RWPE1 (cell line): ENCODE measurements around the gene FAM117B.
"Not testable (repeated sequence)": the region's sequence is repeated elsewhere in the genome, so short reads cannot be mapped to it uniquely, and the experiment has no call there.

Source experiments
- CTCF ChIA-PET: fragments of 350-600 bp; sonication (Branson Sonifier 250); formaldehyde crosslinking; extraction: SDS; loops from one replicate; lab custom pipeline; 2021; lab: Yijun Ruan, JAX
- POLR2A ChIA-PET: fragments of 400-600 bp; formaldehyde crosslinking; extraction: SDS; loops from one replicate; lab custom pipeline; 2020; ENCODE audit warnings: antibody characterized with exemption; ENCODE audit not compliant: low non-redundant PET; lab: Yijun Ruan, JAX
- DNase-seq: peaks from one replicate; pipeline ENCODE4 v3.0.0; 2012; ENCODE audit warnings: low spot score
- H3K27ac ChIP-seq: fragments of 450-650 bp; 2 replicates; pipeline ENCODE4 v1.5.1; 2017
- CTCF ChIP-seq: fragments of 450-650 bp; conservative IDR thresholded peaks from 2 replicates; pipeline ENCODE4 v1.5.1; 2017; ENCODE audit warnings: low read depth, mild to moderate bottlenecking

The FAM117B gene

GRCh38 chr2:202700075-202700901, 65.5 kb downstream of the FAM117B start:
- ChIA-PET POLR2A (no interaction called here), CTCF (interaction anchor here (0.6 to 0.7 kb wide), 3 partner anchors 11 to 180 kb away, joined by 4 to 5 read pairs (median 5); no protein-coding TSS in a partner anchor)

GRCh38 chr2:202703091-202703490, 68.3 kb downstream of the FAM117B start:
- no peak overlapping the region for H3K27ac ChIP-seq
- no peak for DNase-seq
- ChIA-PET POLR2A (no interaction called here), CTCF (interaction anchor here (0.7 to 0.8 kb wide), 2 partner anchors 20 to 115 kb away, joined by 3 read pairs; no protein-coding TSS in a partner anchor)
- TF ChIP-seq CTCF = no peak

More at GRCh38 chr2:202700075-202700901, 65.5 kb downstream of the FAM117B start:
- no peak for DNase-seq
- TF ChIP-seq CTCF = no peak
- no peak overlapping the region for H3K27ac ChIP-seq

GRCh38 chr2:202704248-202704647, 69.5 kb downstream of the FAM117B start:
- H3K27ac ChIP-seq = no peak overlapping the region
- TF ChIP-seq CTCF = no peak
- DNase-seq = no peak
- POLR2A ChIA-PET = no interaction called here
- CTCF ChIA-PET = no interaction called here

GRCh38 chr2:202705446-202706020, 70.8 kb downstream of the FAM117B start:
- CTCF ChIA-PET = interaction anchor here (0.6 kb wide), 1 partner anchor 8 kb away, joined by 5 read pairs; no protein-coding TSS in a partner anchor
- POLR2A ChIA-PET = no interaction called here
- DNase-seq = no peak
- no peak overlapping the region for H3K27ac ChIP-seq
- TF ChIP-seq CTCF = no peak

- DNase-seq, CTCF ChIA-PET, POLR2A ChIA-PET, H3K27ac ChIP-seq: not testable (repeated sequence)
These were observed 80.5 kb downstream of the FAM117B start for GRCh38 chr2:202714971-202715935.

GRCh38 chr2:202716114-202716718, 81.4 kb downstream of the FAM117B start:
- TF ChIP-seq CTCF = no peak
- no peak overlapping the region for H3K27ac ChIP-seq
- DNase-seq = no peak
- ChIA-PET CTCF (no interaction called here), POLR2A (no interaction called here)
